Liver (tissue), 9 donors: ENCODE results near the gene CRACR2B. TPM values are rescaled to one million over a fixed set of nuclear protein-coding genes. Genes with fewer than 3 reads are reported as not detected.

Experiments
- DNase-seq: peaks from one replicate; pipeline ENCODE4 v3.0.0-alpha.2; 2017; ENCODE audit warnings: low spot score
- H3K27ac ChIP-seq, 2 donors: one replicate each; pipeline ENCODE4 v1.7.0; 2013; ENCODE audit warnings: inconsistent platforms in 2 of 2, low read length in 2 of 2, control low read depth in 1 of 2, low read depth in 1 of 2, mild to moderate bottlenecking in 1 of 2
- H3K27me3 ChIP-seq, 4 donors: one replicate each; pipeline versions ENCODE4 v1.6.1 to v1.7.0; 2013; ENCODE audit warnings: low read length in 3 of 4, inconsistent platforms in 1 of 4, mild to moderate bottlenecking in 1 of 4, moderate library complexity in 1 of 4; ENCODE audit not compliant: control insufficient read depth in 4 of 4, insufficient read depth in 4 of 4
- H3K36me3 ChIP-seq, 4 donors: one replicate each; pipeline versions ENCODE4 v1.6.1 to v1.7.0; 2013; ENCODE audit warnings: low read length in 3 of 4, mild to moderate bottlenecking in 3 of 4, low read depth in 1 of 4, moderate library complexity in 1 of 4; ENCODE audit not compliant: control insufficient read depth in 4 of 4, insufficient read depth in 3 of 4
- H3K4me1 ChIP-seq, 4 donors: one replicate each; pipeline versions ENCODE4 v1.6.1 to v1.7.0; 2013; ENCODE audit warnings: low read length in 3 of 4, mild to moderate bottlenecking in 3 of 4, moderate library complexity in 1 of 4; ENCODE audit not compliant: control insufficient read depth in 4 of 4, insufficient read depth in 4 of 4
- H3K4me3 ChIP-seq, 3 donors: one replicate each; pipeline versions ENCODE4 v1.6.1 to v1.7.0; 2013; ENCODE audit warnings: low read length in 3 of 3, control low read depth in 1 of 3, low read depth in 1 of 3, mild to moderate bottlenecking in 1 of 3
- H3K9ac ChIP-seq, 2 donors: one replicate each; pipeline ENCODE4 v1.7.0; 2013; ENCODE audit warnings: low read length in 2 of 2, mild to moderate bottlenecking in 2 of 2, moderate library complexity in 2 of 2, control low read depth in 1 of 2, low read depth in 1 of 2
- H3K9me3 ChIP-seq, 4 donors: one replicate each; pipeline versions ENCODE4 v1.6.1 to v1.7.0; 2013; ENCODE audit warnings: low read length in 3 of 4; ENCODE audit not compliant: control insufficient read depth in 4 of 4
- EGR1 ChIP-seq, 2 donors: IDR thresholded peaks; 2 replicates each; pipeline ENCODE4 v1.6.1; 2016 to 2018; ENCODE audit warnings: antibody characterized with exemption in 2 of 2, low read depth in 2 of 2
- FOXA1 ChIP-seq: IDR thresholded peaks from 2 replicates; pipeline ENCODE4 v1.6.1; 2016; ENCODE audit warnings: antibody characterized with exemption
- FOXA2 ChIP-seq: IDR thresholded peaks from 2 replicates; pipeline ENCODE4 v1.6.1; 2016; ENCODE audit warnings: antibody characterized with exemption
- GABPA ChIP-seq, 2 donors: IDR thresholded peaks in 1 of 2; conservative IDR thresholded peaks in 1 of 2; 2 replicates each; pipeline ENCODE4 v1.6.1; 2016; ENCODE audit warnings: antibody characterized with exemption in 2 of 2, mild to moderate bottlenecking in 1 of 2, moderate library complexity in 1 of 2
- HNF4G ChIP-seq: IDR thresholded peaks from 2 replicates; pipeline ENCODE4 v1.6.1; 2016; ENCODE audit warnings: antibody characterized with exemption
- JUND ChIP-seq, 2 donors: IDR thresholded peaks; 2 replicates each; pipeline ENCODE4 v1.6.1; 2016; ENCODE audit warnings: antibody characterized with exemption in 2 of 2
- RAD21 ChIP-seq, 2 donors: IDR thresholded peaks; 2 replicates each; pipeline ENCODE4 v1.6.1; 2016; ENCODE audit warnings: antibody characterized with exemption in 2 of 2, mild to moderate bottlenecking in 2 of 2
- RXRA ChIP-seq, 2 donors: IDR thresholded peaks; 2 replicates each; pipeline ENCODE4 v1.6.1; 2017 to 2018; ENCODE audit warnings: antibody characterized with exemption in 2 of 2, mild to moderate bottlenecking in 1 of 2
- SP1 ChIP-seq: IDR thresholded peaks from 2 replicates; pipeline ENCODE4 v1.6.1; 2018; ENCODE audit warnings: antibody characterized with exemption, mild to moderate bottlenecking
- TAF1 ChIP-seq: conservative IDR thresholded peaks from 2 replicates; pipeline ENCODE4 v1.6.1; 2016; ENCODE audit warnings: antibody characterized with exemption, mild to moderate bottlenecking
- YY1 ChIP-seq: IDR thresholded peaks from 2 replicates; pipeline ENCODE4 v1.6.1; 2016; ENCODE audit warnings: antibody characterized with exemption, mild to moderate bottlenecking
- WGBS: extraction: QIAGEN DNeasy Blood & Tissue Kit; methylation state at CpG from one replicate; pipeline ENCODE4 v1.1.7; 2013; 5-methylcytosine and 5-hydroxymethylcytosine counted together
- polyA plus RNA-seq, 2 donors: library from polyadenylated mRNA; stranded (reverse) in 1 of 2; unstranded in 1 of 2; fragments of 200-250 nt in 1 of 2; fragments of >200 nt in 1 of 2; fragmentation: Nextera tagmentation in 1 of 2; extraction: Ambion mirVana in 1 of 2; gene quantifications; one replicate each; pipeline versions ENCODE4 v1.2.1 to v1.2.3, GENCODE V29; 2013 to 2015
- total RNA-seq, 2 donors: library from RNA; depleted of rRNA; stranded (reverse); fragments of >200 nt; gene quantifications; one replicate each; pipeline ENCODE4 v1.2.3, GENCODE V29; 2014
- TF ChIP-seq, protein P1 (sequence below): IDR thresholded peaks from 2 replicates; pipeline ENCODE4 v1.6.1; 2016; ENCODE audit warnings: antibody characterized with exemption
- TF ChIP-seq, protein P2 (sequence below): fragments of 150-350 bp; IDR thresholded peaks from 2 replicates; pipeline ENCODE4 v1.5.1; 2017; ENCODE audit warnings: improper control_type of control experiment, low read depth, low read length; ENCODE audit not compliant: missing input control
- TF ChIP-seq, protein P3 (sequence below): IDR thresholded peaks from 2 replicates; pipeline ENCODE4 v1.6.1; 2016; ENCODE audit warnings: antibody characterized with exemption
- donor health status: healthy.
- donor health status: healthy.
- donor health status: healthy.
- donor health status: healthy.
- donor health status: healthy.

CRACR2B gene
- total and polyA plus RNA-seq, 4 donors = 0.14 to 2.9 (median 2.2) TPM

DNA sequence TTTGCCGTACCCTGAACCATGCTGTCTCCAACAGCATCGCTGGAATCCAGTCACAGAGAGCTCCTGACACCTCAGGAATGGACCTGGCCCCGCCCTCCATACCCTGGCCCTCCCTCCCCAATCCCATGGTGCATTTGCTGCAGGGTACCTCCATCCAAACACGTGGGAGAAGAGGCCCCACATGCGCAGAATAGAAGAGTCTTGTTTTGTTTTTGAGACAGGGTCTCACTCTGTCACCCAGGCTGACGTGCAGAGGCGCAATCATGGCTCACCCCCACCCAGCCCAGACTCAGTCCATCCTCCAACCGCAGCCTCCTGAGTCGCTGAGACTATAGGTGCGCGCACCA is 11.3 kb upstream of the CRACR2B start:
- Histone ChIP-seq H3K27me3 (no peaks in the 10 kb centered on the region), H3K4me3 (no peak overlapping the region), H3K36me3 (peaks cover 3 to 23% (median 18%) of the 10 kb centered on the region in 4 donors), H3K9ac (no peak overlapping the region), H3K4me1 (peaks cover 4 to 27% (median 18%) of the 10 kb centered on the region in 4 donors), H3K27ac (no peak overlapping the region), H3K9me3 (no peaks in the 10 kb centered on the region)
- WGBS = 84% methylated on average over 11 of the region's 11 CpGs
- no peak for TF ChIP-seq FOXA2
- TF ChIP-seq SP1 = no peak
- no peak for TF ChIP-seq RXRA (IDR thresholded peaks at IDR 0.05)
- TF ChIP-seq GABPA (IDR thresholded peaks at IDR 0.05 in 1 of 2, conservative IDR thresholded peaks at IDR 0.05 in 1 of 2) = no peak
- TF ChIP-seq JUND (IDR thresholded peaks at IDR 0.05) = no peak
- no peak for TF ChIP-seq RAD21 (IDR thresholded peaks at IDR 0.05)
- TF ChIP-seq, protein P1, sequence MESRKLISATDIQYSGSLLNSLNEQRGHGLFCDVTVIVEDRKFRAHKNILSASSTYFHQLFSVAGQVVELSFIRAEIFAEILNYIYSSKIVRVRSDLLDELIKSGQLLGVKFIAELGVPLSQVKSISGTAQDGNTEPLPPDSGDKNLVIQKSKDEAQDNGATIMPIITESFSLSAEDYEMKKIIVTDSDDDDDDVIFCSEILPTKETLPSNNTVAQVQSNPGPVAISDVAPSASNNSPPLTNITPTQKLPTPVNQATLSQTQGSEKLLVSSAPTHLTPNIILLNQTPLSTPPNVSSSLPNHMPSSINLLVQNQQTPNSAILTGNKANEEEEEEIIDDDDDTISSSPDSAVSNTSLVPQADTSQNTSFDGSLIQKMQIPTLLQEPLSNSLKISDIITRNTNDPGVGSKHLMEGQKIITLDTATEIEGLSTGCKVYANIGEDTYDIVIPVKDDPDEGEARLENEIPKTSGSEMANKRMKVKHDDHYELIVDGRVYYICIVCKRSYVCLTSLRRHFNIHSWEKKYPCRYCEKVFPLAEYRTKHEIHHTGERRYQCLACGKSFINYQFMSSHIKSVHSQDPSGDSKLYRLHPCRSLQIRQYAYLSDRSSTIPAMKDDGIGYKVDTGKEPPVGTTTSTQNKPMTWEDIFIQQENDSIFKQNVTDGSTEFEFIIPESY = no peak
- no peak for TF ChIP-seq EGR1 (IDR thresholded peaks at IDR 0.05; ENCODE audit: low read depth in 2 of 2)
- no peak for TF ChIP-seq FOXA1
- TF ChIP-seq HNF4G = no peak
- TF ChIP-seq, protein P2, sequence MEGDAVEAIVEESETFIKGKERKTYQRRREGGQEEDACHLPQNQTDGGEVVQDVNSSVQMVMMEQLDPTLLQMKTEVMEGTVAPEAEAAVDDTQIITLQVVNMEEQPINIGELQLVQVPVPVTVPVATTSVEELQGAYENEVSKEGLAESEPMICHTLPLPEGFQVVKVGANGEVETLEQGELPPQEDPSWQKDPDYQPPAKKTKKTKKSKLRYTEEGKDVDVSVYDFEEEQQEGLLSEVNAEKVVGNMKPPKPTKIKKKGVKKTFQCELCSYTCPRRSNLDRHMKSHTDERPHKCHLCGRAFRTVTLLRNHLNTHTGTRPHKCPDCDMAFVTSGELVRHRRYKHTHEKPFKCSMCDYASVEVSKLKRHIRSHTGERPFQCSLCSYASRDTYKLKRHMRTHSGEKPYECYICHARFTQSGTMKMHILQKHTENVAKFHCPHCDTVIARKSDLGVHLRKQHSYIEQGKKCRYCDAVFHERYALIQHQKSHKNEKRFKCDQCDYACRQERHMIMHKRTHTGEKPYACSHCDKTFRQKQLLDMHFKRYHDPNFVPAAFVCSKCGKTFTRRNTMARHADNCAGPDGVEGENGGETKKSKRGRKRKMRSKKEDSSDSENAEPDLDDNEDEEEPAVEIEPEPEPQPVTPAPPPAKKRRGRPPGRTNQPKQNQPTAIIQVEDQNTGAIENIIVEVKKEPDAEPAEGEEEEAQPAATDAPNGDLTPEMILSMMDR = no peak
- TF ChIP-seq YY1 = no peak
- no peak for DNase-seq

DNA sequence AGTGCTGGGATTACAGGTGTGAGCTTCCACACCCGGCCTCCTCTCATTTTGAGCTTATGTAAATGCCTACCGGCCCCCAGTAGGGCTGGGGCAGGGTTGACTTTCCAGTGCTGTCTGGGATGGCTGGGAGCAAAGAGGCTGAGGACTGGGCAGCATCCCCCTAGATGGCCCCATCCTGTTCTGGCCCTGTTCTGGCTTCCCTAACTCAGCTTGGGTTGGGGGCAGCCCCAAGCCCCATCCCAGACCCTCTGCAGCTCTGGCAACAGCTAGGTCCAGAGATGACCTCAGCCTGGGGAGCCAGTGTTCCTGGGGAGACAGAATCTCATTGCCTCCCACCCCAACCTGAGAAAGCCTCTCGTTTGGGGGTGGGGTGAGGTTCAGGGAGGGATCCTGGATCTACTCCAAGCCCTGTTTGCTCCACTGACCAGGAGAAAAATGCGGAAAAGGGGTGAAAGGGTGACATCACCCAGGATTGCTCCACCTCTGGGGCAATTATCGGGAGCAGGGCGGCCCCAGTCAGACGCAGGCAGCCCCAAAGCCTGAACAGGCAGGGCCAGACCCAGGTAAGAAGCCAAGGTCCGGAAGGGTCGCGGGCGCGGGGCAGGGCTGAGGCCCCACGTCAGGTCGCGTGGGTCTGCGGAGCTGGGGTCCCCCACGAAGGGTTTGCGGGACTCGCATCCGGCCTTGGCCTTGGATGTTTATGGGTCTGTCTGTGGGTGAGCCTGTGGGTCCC is 9.2 kb upstream of the CRACR2B start, which contains the start of gene PNPLA2:
PNPLA2 (plus strand) TSS at position 519 of the 733 bp plus-strand sequence. CDS start 805 bp downstream, outside the sequence.
- H3K4me1 ChIP-seq = peaks cover 17 to 40% (median 30%) of the 10 kb centered on the region in 4 donors
- H3K36me3 ChIP-seq = peaks cover 0 to 11% (median 2%) of the 10 kb centered on the region in 4 donors
- H3K9ac ChIP-seq = peak within 1 kb of the TSS in 1 of 2 donors; percentile 60
- peak within 1 kb of the TSS; percentile 52 to 99 (median 98) for H3K4me3 ChIP-seq
- TF ChIP-seq, protein P1 = no peak
- TF ChIP-seq, protein P3, sequence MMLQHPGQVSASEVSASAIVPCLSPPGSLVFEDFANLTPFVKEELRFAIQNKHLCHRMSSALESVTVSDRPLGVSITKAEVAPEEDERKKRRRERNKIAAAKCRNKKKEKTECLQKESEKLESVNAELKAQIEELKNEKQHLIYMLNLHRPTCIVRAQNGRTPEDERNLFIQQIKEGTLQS = peak; percentile 77
- TF ChIP-seq FOXA1 (no peak), JUND (IDR thresholded peaks at IDR 0.05) (peak; percentile 47 to 59), GABPA (IDR thresholded peaks at IDR 0.05 in 1 of 2, conservative IDR thresholded peaks at IDR 0.05 in 1 of 2) (no peak), RXRA (IDR thresholded peaks at IDR 0.05) (peak in 1 of 2 donors; percentile 34), SP1 (peak; percentile 24), TAF1 (no peak)
- TF ChIP-seq, protein P2 = no peak
- H3K27me3 ChIP-seq = no peaks in the 10 kb centered on the region
- H3K9me3 ChIP-seq = no peaks in the 10 kb centered on the region
- peak within 1 kb of the TSS; percentile 87 to 95 for H3K27ac ChIP-seq
- WGBS = 24% methylated on average over 20 of the region's 20 CpGs
- DNase-seq = no peak
